Stimulated activated CD4-positive, alpha-beta T cell treated with anti-CD3 and anti-CD28 coated beads, Interleukin-12 subunit alpha, Interleukin-12 subunit beta, amount 100 ng/mL, for 48 hours (primary cell): Measurements from ENCODE around the gene CILP2.

Experiments used
- DNase-seq, 3 donors: peaks; one replicate each; pipeline ENCODE4 v3.0.0-alpha.2; 2020; ENCODE audit warnings: low read depth in 2 of 3, low spot score in 1 of 3

The CILP2 gene, protein sequence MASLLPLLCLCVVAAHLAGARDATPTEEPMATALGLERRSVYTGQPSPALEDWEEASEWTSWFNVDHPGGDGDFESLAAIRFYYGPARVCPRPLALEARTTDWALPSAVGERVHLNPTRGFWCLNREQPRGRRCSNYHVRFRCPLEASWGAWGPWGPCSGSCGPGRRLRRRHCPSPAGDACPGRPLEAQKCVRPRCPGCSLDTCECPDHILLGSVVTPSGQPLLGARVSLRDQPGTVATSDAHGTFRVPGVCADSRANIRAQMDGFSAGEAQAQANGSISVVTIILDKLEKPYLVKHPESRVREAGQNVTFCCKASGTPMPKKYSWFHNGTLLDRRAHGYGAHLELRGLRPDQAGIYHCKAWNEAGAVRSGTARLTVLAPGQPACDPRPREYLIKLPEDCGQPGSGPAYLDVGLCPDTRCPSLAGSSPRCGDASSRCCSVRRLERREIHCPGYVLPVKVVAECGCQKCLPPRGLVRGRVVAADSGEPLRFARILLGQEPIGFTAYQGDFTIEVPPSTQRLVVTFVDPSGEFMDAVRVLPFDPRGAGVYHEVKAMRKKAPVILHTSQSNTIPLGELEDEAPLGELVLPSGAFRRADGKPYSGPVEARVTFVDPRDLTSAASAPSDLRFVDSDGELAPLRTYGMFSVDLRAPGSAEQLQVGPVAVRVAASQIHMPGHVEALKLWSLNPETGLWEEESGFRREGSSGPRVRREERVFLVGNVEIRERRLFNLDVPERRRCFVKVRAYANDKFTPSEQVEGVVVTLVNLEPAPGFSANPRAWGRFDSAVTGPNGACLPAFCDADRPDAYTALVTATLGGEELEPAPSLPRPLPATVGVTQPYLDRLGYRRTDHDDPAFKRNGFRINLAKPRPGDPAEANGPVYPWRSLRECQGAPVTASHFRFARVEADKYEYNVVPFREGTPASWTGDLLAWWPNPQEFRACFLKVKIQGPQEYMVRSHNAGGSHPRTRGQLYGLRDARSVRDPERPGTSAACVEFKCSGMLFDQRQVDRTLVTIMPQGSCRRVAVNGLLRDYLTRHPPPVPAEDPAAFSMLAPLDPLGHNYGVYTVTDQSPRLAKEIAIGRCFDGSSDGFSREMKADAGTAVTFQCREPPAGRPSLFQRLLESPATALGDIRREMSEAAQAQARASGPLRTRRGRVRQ

DNA sequence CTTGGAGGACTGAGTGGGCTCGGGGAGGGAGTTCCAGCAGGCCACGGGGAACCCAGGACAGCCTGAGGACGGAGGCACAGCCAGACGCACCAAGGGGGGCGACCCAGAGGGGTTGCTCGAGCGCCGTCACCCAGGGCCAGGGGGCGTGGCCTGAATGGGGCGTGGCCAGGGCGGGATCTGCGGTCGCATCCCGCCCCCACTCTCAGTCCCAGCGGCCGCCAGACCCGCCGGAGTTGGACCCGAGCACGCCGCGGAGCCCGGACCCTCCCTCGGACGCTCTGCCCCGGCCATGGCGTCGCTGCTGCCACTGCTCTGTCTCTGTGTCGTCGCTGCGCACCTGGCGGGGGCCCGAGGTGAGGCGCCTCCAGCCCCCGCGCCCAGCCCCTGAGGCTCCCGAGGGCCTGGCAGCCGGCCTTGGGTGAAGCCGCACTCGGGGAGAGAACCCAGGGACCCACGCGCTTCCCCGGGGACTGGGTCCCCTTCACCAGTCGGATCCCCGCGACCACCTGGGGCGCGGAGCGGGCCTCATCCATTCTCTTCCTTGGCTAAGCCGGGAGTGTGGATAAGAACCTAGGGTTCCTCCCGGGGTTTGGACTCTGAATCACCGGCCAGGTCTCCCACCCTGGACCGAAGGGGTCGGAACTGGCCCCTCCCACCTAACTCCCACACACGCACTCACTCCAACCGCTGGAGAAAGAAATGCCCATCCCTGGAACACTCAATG lies at the start of gene CILP2:
TSS of gene CILP2 (plus strand) at position 205 of the 724 bp plus-strand sequence. CDS start at position 290, 85 bp downstream.
- no peak for DNase-seq

DNA sequence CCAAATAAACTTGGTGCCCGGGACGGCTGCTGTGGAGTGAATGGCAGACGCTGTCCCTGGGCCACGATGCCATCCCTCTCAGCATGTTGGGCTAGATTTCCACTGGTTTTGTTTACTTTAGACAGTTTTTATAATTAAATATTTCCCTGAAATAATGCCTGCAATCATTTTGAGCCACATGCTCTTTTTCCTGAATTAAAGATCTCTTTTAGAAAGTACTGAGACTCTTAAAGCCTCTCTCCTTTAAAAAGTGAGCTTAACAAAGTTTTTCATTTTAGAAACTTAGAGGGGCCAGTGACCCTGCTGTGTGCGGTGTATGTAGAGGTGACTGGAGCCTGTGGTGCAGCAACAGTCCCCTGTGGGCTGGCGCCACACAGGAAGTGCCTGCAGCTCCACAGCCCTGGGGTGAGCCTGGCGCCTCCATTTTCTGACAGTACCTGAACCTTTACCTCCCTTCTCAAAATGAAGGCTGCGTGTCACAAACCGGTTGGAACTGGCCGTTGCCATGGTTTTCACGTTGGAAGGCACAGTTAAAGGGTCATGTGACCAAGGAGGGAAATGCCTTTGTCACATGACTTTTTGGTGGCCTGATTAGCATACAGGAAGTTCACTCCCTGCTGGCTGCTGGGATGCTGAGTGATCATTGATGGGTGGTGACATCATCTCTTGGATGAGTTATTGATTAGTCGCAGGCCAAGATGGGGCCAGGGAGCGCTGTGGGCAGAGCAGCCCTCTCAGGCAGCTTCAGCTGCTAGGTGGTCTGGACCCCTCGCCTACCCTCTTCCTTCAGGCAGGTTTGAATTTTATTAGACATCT lies 49.0 kb upstream of the CILP2 start:
- peak; percentile 75 to 84 (median 83) for DNase-seq

DNA sequence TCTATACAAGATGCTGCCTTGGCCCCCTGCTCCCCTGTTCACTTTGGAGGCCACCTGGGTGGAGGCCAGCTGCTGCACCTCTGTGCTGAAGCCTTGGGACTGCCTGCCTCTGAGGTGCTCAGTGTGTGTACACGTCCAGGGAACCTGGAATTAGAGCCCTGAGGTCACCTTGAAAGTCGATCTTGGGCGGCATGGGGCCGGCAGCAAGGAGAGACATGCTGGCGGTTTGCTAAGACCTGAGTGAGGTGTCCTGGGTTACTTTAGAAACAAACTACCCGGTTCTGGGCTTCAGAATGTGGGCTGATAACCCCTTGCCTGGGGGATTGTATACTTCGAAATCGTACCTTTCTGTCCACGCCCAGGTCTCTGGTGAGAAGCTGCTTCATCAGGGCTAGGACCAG lies 48.3 kb upstream of the CILP2 start:
- no peak for DNase-seq

DNA sequence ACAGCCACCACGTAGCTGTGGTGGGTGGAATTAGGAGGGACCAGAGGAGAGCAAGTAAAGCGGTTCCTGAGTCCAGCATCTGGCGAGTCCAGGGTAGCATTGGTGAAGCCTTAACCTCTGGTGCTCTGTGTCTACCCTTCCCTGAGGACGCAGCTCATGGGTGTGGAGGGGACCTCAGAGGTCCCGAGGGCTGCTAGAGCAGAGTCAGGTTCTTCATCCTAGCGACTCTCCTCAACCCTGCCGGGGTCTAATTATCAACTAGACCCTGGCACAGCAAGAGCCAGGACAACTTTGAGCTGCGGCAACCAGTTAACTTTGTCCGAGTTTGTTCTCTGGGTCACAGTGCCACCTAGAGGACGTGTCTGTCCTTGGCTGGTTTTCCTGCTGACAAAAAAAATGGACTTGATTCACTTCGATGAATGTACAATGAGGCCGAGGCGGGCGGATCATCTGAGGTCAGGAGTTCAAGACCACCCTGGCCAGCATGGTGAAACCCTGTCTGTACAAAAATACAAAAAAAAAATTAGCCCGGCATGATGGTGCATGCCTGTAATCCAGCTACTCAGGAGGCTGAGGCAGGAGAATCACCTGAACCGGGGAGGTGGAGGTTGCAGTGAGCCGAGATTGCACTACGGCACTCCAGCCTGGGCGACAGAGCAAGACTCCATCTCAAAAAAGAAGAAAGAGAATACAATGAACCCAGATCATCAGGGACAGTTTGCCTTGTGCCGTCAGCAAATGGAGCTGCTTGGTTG lies 47.7 kb upstream of the CILP2 start:
- DNase-seq = peak; percentile 68 to 88 (median 76)

DNA sequence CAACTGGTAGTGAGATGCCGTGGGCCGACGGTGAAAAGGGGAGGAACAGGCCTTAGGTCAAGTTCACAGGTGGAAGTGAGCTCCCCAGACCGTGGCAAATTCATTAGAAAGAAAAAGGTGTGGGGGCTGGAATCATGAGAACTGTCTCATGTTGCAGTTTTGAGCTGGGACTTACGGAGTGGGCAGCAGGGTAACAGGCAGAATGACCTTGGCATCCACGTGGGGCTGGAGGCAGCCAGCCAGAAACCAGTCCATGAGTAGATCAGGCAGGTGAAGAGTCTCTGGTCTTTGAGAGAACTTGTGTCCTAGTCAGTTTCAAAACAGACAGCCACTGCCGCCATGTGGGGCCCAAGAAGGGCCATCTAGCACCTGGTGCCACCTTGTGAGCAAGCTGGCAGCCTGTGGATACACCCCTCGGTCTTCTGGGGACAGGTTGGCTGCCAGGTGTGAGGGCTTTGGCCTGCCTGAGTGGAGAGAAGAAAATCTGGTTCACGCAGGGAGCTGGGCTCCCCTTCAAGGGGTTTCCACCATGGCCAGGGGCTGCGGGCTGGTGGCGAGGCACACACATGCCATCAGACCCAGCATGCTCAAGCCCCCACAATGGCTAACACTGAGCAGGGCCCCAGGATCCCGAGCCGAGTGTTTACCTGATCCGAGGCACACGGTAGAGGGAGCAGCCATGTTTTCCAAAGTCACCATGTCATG lies 46.6 kb upstream of the CILP2 start:
- DNase-seq = no peak

DNA sequence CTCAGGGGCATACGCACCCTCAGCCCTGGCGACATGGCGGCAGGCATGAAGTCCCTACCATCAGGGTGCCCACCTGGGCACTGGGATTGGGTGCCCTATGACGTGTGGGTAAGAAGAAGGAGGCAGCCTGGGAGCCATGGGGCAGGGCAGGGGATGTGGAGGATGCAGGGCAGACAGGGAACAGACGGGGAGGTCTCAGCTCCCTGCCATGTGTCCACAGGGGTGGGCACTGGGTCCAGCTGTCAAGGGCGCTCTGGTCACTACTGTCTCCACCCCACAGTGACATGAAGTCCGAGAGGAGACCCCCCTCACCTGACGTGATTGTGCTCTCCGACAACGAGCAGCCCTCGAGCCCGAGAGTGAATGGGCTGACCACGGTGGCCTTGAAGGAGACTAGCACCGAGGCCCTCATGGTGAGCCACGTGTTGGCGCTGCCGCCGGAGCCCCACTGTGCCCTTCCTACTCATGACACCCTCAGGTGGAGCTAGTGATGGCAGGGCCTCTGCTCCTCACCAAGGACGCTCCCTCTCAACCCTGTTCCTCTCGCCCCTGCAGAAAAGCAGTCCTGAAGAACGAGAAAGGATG lies 45.9 kb upstream of the CILP2 start:
- DNase-seq = no peak

DNA sequence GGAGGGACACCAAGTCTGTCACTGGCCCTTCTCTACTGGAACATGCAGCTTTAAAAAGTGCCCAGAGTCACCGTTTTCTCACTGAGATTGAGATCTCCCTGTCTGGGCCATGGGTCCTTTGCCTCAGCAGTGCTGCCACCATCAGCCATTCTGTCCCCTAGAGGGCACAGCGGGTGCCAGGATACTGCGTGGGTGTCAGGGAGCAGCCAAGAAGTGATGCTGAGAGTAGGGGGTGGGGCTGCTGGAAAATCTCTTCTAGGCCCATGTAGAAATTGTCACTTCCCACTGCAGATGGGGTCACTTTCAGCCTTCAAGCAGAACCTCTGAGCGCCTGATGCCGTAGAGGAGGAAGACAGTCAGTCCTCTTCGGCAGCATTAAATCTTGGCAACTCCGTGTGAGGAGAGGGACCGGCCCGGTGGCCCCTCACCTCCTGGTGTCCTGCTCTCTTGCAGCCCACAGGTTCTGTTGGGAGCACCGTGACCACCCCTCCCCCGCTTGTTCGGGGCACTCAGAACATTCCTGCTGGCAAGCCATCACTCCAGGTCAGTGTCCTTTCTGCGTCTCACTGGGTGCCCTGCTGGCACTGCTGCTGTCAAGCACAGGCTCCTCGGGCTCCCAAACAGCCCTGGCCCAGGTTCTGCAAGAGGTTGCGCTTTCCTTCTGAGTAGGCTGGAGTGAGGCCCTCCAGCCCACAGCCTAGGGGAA lies 44.1 kb upstream of the CILP2 start:
- no peak for DNase-seq

DNA sequence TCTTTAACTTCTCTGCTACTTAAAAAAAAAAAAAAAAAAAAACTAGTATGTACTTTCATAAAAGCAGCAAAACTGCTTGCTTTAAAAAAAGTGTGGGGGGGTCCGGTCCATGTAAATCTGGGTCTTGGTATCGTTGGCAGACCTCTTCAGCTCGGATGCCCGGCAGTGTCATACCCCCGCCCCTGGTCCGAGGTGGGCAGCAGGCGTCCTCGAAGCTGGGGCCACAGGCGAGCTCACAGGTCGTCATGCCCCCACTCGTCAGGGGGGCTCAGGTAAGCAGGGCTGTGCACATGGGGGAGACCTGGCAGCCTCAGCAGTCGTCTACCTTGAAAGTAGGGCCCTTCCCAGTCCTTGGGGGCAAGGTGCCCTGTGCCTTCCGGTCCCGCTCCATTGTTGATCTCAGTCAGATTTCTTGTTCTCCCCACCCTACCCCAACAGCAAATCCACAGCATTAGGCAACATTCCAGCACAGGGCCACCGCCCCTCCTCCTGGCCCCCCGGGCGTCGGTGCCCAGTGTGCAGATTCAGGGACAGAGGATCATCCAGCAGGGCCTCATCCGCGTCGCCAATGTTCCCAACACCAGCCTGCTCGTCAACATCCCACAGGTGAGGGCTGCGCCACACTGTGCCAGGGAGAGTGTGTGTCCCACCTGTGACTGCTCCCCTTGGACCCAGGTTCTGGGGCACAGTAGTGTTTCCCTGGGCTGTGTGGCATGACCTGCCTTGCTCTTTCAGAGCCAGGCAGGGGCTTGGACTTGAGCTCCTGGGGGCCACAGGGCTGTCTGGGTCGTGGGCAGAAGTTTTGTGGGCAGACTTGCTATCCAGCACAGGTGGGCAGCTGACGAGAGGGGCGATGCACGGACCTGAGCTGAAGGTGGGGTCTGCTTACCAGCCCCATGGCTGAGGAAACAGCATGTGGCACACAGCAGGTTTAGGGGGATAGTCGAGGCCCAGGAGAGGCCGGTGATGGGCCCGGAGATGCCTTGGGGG lies 42.2 kb upstream of the CILP2 start:
- DNase-seq = no peak

DNA sequence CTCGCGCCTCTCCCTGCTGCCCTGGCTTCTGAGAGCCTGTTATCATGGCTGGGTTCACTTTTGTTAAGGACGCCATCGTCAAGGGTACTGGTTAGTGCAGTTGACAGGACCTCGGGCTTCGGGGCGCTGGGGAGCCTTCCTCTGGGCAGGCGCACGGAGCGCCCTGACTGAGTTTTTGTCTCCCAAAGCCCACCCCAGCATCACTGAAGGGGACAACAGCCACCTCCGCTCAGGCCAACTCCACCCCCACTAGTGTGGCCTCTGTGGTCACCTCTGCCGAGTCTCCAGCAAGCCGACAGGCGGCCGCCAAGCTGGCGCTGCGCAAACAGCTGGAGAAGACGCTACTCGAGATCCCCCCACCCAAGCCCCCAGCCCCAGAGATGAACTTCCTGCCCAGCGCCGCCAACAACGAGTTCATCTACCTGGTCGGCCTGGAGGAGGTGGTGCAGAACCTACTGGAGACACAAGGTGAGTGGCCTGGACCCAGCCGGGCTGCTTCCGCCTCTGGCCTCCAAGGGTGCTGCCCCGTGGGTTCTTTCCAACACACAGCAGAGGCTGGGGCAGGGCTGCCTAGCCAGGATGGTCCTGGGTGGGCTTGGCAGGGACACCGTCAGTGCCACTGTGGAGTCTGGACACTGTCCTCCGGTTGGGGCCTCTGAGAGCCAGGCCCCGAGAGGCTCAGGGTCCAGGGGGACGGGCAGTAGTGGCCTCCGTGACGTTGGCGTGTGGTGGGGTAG lies 39.6 kb upstream of the CILP2 start:
- DNase-seq = no peak

DNA sequence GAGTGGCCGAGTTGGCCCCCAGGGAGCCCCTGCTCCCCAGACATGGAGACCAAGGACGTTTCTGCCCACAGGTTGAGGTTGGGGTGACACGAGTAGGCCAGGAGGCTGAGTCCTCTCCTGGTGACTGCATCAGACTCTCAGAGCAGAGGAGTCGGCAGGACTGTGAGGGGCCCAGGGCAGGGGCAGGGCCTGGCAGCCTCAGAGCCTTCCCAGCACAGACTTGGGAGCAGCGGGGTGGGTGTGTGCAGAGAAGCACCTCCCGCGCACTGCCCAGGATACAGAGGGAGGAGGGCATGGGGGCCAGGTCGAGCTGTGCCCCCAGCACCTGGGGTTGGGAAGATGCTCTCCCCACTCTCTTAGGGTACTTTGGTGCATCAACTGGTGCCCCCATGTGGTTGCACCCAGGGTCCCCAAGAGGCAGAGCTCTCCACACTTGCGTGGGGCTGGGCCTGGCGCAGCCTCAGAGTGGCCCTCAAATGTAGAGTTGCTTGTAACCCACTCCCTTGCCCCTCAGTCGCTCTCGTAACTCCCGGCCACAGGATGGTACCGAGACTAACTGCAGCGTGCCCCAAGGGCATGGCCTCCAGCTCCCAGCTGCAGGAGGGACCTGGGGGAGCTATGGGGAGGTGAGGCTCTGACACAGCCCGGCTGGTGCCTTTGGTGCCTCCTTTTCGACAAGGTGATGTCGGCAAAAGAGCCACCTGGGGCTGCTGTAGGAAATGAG lies 38.6 kb upstream of the CILP2 start:
- no peak for DNase-seq

DNA sequence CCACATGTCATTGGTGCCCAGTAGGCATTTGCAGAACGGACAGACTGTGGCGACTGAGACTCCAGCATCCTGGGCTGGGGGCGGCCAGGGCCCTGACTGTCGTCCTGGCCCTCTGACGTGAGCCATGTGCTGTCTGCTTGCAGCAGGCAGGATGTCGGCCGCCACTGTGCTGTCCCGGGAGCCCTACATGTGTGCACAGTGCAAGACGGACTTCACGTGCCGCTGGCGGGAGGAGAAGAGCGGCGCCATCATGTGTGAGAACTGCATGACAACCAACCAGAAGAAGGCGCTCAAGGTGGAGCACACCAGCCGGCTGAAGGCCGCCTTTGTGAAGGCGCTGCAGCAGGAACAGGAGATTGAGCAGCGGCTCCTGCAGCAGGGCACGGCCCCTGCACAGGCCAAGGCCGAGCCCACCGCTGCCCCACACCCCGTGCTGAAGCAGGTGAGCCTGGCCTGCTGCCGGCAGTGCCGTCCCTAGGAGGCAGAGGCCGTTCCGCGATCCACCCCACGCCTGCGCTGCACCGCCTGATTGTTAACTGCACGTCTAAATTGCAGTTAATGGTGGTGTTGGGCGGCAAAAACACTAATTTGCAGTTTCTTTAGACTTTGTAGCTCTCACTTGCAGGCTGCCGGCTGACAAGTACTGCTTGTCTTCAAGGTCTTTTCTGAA lies 37.0 kb upstream of the CILP2 start:
- DNase-seq = no peak

DNA sequence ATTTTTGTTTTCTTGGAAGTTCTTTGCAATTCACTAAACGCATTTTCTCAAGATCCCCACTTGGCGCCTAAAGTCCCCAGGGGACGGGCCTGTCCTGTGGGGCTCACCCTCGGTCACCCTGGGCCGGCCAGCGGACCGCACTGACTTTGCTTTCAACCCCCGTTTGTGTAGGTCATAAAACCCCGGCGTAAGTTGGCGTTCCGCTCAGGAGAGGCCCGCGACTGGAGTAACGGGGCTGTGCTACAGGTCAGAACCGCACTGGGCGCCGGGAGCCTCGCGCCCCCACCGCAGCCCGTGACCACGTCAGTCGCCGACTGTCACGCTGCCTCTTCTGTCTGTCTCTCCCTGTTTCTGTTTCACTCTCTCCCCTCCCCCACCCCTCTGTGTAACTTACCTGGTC lies 36.3 kb upstream of the CILP2 start:
- no peak for DNase-seq

DNA sequence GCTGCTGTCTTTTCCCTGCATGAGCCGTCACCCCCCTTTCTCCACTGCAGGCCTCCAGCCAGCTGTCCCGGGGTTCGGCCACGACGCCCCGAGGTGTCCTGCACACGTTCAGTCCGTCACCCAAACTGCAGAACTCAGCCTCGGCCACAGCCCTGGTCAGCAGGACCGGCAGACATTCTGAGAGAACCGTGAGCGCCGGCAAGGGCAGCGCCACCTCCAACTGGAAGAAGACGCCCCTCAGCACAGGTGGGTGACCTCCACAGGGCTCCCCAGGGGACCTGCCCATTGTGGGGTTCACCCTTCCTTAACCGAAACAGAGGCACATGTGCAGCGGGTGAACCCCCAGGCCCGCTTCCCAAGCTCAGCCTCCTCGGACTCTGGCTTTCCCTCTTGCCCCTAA lies 35.8 kb upstream of the CILP2 start:
- no peak for DNase-seq

DNA sequence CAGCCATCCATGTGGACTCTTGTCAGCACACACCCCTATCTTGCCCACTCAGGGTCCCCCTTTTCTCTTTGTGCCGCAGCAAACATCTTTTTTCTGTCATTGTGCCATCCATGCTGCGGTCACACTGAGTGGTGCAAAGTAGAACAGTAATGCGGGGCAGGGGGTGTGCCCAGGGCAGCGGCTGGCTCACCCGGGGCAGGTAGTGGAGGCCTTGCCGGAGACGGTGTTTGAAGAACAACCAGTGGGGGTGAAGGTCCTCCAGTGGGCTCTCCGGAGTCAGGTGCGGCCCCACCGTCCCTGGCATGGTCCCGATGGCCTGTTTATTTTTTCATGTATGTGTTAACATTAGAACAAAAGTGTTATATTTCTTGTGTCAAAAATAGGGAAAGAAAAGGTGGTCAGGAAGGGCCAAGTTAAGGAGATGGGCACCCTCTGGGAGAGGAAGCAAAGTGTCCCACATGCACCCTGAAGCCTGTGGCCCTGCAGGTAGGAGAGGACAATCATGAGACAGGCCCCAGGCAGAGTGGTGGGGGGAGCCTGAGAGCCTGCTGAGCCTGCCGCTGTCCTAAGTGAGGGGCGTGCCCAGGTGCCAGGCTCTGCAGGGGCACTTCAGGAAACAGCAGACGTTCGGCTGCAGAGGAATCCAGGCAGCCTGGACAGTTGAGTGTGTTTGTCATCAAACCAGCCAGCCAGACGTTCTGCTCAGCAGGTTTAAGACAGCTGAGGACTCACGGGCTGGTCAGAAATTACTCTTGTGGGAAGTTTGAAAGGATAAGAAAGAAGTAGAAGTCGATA lies 35.1 kb upstream of the CILP2 start:
- DNase-seq = no peak
